DOHH2 (cell line): ENCODE results near the gene HDAC4.

ENCODE experiments used
- H3F3A ChIP-seq: fragments of 200-600 bp; sonication (generic), shearing (Covaris generic); 2 replicates; pipeline ENCODE4 v1.6.0; 2016; ENCODE audit warnings: antibody characterized with exemption, mild to moderate bottlenecking; ENCODE audit not compliant: control insufficient read depth, insufficient read depth
- H3K27ac ChIP-seq: fragments of 200-600 bp; sonication (generic); 2 replicates; pipeline ENCODE4 v1.5.1; 2014; ENCODE audit warnings: low read depth, mild to moderate bottlenecking, low read length, moderate library complexity
- H3K27me3 ChIP-seq: fragments of 200-600 bp; sonication (generic); 2 replicates; pipeline ENCODE4 v1.6.1; 2014; ENCODE audit warnings: mild to moderate bottlenecking, low read length, mixed read lengths; ENCODE audit not compliant: control insufficient read depth
- H3K36me3 ChIP-seq: fragments of 200-600 bp; sonication (generic); 2 replicates; pipeline ENCODE4 v1.6.1; 2014; ENCODE audit warnings: mild to moderate bottlenecking, low read length, moderate library complexity, mixed read lengths; ENCODE audit not compliant: control insufficient read depth
- H3K4me1 ChIP-seq: fragments of 200-600 bp; sonication (generic); 2 replicates; pipeline ENCODE4 v1.6.1; 2014; ENCODE audit warnings: mild to moderate bottlenecking, low read length, mixed read lengths; ENCODE audit not compliant: control insufficient read depth
- H3K4me2 ChIP-seq: fragments of 200-600 bp; sonication (generic); 2 replicates; pipeline ENCODE4 v1.6.0; 2014; ENCODE audit warnings: mild to moderate bottlenecking, low read length, moderate library complexity
- H3K4me3 ChIP-seq: fragments of 200-600 bp; sonication (generic); 2 replicates; pipeline ENCODE4 v1.5.1; 2014; ENCODE audit warnings: mild to moderate bottlenecking, low read length, mixed read lengths
- H3K79me2 ChIP-seq: fragments of 200-600 bp; sonication (generic); 2 replicates; pipeline ENCODE4 v1.6.1; 2014; ENCODE audit warnings: mild to moderate bottlenecking, low read length, mixed read lengths; ENCODE audit not compliant: control insufficient read depth
- H3K9me2 ChIP-seq: fragments of 200-600 bp; sonication (generic); replicated peaks from 2 replicates; pipeline ENCODE4 v1.6.1; 2014; ENCODE audit warnings: mild to moderate bottlenecking, low read length, mixed read lengths; ENCODE audit not compliant: control insufficient read depth
- H3K9me3 ChIP-seq: fragments of 200-600 bp; sonication (generic); 2 replicates; pipeline ENCODE4 v1.6.1; 2014; ENCODE audit warnings: antibody characterized with exemption, low read length, mixed read lengths; ENCODE audit not compliant: control insufficient read depth, insufficient read depth
- H4K20me1 ChIP-seq: fragments of 200-600 bp; sonication (generic); 2 replicates; pipeline ENCODE4 v1.6.0; 2014; ENCODE audit warnings: low read depth, mild to moderate bottlenecking, antibody characterized with exemption, low read length, moderate library complexity; ENCODE audit not compliant: control insufficient read depth, insufficient read depth
- CTCF ChIP-seq: fragments of 200-600 bp; sonication (generic); IDR thresholded peaks from one replicate; pipeline ENCODE4 v1.5.1; 2014; ENCODE audit warnings: antibody characterized with exemption, mild to moderate bottlenecking, low read depth, low read length; ENCODE audit not compliant: poor library complexity, severe bottlenecking
- EZH2phosphoT487 ChIP-seq: fragments of 200-600 bp; sonication (generic); IDR thresholded peaks from 2 replicates; pipeline ENCODE4 v1.6.1; 2017; ENCODE audit warnings: borderline replicate concordance, mild to moderate bottlenecking, antibody characterized with exemption, low read length, moderate library complexity, mixed read lengths

The HDAC4 gene

GRCh38 chr2:239245107-239245506 is 155.7 kb downstream of the HDAC4 start:
- Histone ChIP-seq H3K79me2 (no peaks in the 10 kb centered on the region), H3K4me1 (no peaks in the 10 kb centered on the region), H4K20me1 (peaks cover 3% of the 10 kb centered on the region), H3K9me3 (no peaks in the 10 kb centered on the region), H3K36me3 (no peaks in the 10 kb centered on the region), H3K4me2 (no peak overlapping the region), H3K27ac (no peak overlapping the region), H3F3A (no peaks in the 10 kb centered on the region), H3K27me3 (no peaks in the 10 kb centered on the region), H3K9me2 (no peaks in the 10 kb centered on the region), H3K4me3 (no peak overlapping the region)
- no peak for TF ChIP-seq CTCF
- no peak for TF ChIP-seq EZH2phosphoT487

GRCh38 chr2:239244625-239245024 is 156.2 kb downstream of the HDAC4 start:
- no peak overlapping the region for H3K27ac ChIP-seq
- no peak overlapping the region for H3K4me2 ChIP-seq
- no peaks in the 10 kb centered on the region for H4K20me1 ChIP-seq
- H3K9me3 ChIP-seq = no peaks in the 10 kb centered on the region
- H3K79me2 ChIP-seq = no peaks in the 10 kb centered on the region
- no peak for TF ChIP-seq CTCF
- no peak for TF ChIP-seq EZH2phosphoT487
- no peaks in the 10 kb centered on the region for H3F3A ChIP-seq
- H3K4me3 ChIP-seq = no peak overlapping the region
- H3K9me2 ChIP-seq = no peaks in the 10 kb centered on the region
- no peaks in the 10 kb centered on the region for H3K36me3 ChIP-seq
- H3K4me1 ChIP-seq = no peaks in the 10 kb centered on the region
- no peaks in the 10 kb centered on the region for H3K27me3 ChIP-seq

- H3K27ac ChIP-seq = no peak overlapping the region
- no peaks in the 10 kb centered on the region for H4K20me1 ChIP-seq
- no peak overlapping the region for H3K4me2 ChIP-seq
- H3K4me1 ChIP-seq = no peaks in the 10 kb centered on the region
- no peaks in the 10 kb centered on the region for H3K79me2 ChIP-seq
- H3F3A ChIP-seq = no peaks in the 10 kb centered on the region
- TF ChIP-seq CTCF = no peak
- no peak for TF ChIP-seq EZH2phosphoT487
- H3K27me3 ChIP-seq = no peaks in the 10 kb centered on the region
- no peaks in the 10 kb centered on the region for H3K9me3 ChIP-seq
- no peak overlapping the region for H3K4me3 ChIP-seq
- no peaks in the 10 kb centered on the region for H3K9me2 ChIP-seq
- H3K36me3 ChIP-seq = no peaks in the 10 kb centered on the region
These were observed 159.3 kb downstream of the HDAC4 start for GRCh38 chr2:239241431-239241960.
